ENCODE measurements around the gene KBTBD3. TPM values are rescaled to one million over a fixed set of nuclear protein-coding genes. Genes with fewer than 3 reads are reported as not detected.

KBTBD3 gene
- total RNA-seq, 1 experiment from 2014 or later = 8.8 TPM

DNA sequence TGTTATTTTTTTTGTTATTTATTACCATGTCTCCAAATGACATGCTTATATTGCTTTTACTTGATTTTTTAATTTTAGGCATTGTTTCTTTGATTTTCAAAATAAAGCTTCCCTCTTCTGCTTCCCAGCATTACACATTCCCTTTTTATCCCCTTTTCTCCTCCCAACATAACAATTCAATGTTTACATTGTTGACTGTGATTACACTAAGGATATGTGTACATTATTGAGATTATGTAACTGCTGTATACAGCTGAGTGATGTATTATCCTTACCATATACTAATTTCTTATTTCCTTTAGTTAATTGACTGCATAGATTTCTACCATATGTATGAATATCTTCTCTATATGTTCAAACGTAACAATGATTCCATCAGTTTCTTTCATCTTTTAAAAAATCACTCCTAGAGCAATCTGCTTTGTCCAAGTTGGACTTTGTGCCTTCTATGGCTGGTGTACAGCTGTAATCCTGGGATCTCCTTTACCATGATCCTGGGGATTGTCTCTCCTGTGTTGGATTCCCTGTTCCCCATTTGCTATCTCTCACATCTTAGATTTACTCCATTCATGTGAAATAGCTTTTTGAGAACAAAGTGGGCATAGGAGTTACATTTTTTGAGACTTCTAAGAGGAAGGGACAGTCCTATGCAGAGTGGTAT lies 21.9 kb upstream of the KBTBD3 start:
- H3K27ac ChIP-seq = no peak overlapping the region
- intact Hi-C loops (cut with micrococcal nuclease; ENCODE audit: unreplicated experiment) = no loop called here
- ChIA-PET POLR2A (ENCODE audit: unreplicated experiment) (no interaction called here), CTCF (no interaction called here)
- peaks cover 31% of the 10 kb centered on the region for H3K36me3 ChIP-seq (ENCODE audit: low read depth)
- no peaks in the 10 kb centered on the region for H3K9me3 ChIP-seq (ENCODE audit: insufficient read depth, low read depth)
- H3K9me2 ChIP-seq (ENCODE audit: insufficient read depth) = no peaks in the 10 kb centered on the region
- no peak overlapping the region for H2AFZ ChIP-seq
- H3K4me3 ChIP-seq = no peak overlapping the region
- 0 out of 2 replicates have a peak, but pooled peaks cover 3% of the 10 kb centered on the region for H4K20me1 ChIP-seq (ENCODE audit: insufficient read depth)
- no peaks in the 10 kb centered on the region for H3K4me1 ChIP-seq (replicated peaks; ENCODE audit: insufficient read depth)
- H3K79me2 ChIP-seq (ENCODE audit: low read depth) = no peaks in the 10 kb centered on the region
- BruUV-seq (replicated peaks) = no TSS peak
- TF ChIP-seq EZH2 (IDR thresholded peaks at IDR 0.05; ENCODE audit: low read depth) = no peak
- TF ChIP-seq, protein P1, sequence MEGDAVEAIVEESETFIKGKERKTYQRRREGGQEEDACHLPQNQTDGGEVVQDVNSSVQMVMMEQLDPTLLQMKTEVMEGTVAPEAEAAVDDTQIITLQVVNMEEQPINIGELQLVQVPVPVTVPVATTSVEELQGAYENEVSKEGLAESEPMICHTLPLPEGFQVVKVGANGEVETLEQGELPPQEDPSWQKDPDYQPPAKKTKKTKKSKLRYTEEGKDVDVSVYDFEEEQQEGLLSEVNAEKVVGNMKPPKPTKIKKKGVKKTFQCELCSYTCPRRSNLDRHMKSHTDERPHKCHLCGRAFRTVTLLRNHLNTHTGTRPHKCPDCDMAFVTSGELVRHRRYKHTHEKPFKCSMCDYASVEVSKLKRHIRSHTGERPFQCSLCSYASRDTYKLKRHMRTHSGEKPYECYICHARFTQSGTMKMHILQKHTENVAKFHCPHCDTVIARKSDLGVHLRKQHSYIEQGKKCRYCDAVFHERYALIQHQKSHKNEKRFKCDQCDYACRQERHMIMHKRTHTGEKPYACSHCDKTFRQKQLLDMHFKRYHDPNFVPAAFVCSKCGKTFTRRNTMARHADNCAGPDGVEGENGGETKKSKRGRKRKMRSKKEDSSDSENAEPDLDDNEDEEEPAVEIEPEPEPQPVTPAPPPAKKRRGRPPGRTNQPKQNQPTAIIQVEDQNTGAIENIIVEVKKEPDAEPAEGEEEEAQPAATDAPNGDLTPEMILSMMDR (conservative IDR thresholded peaks at IDR 0.05) = no peak
- H3F3A ChIP-seq (ENCODE audit: insufficient read depth, low read depth) = no peaks in the 10 kb centered on the region; the same call in 1 of the 2 replicates
- H3K27me3 ChIP-seq (ENCODE audit: insufficient read depth, low read depth) = no peaks in the 10 kb centered on the region
- no peak for DNase-seq
- H3K4me2 ChIP-seq = no peak overlapping the region

DNA sequence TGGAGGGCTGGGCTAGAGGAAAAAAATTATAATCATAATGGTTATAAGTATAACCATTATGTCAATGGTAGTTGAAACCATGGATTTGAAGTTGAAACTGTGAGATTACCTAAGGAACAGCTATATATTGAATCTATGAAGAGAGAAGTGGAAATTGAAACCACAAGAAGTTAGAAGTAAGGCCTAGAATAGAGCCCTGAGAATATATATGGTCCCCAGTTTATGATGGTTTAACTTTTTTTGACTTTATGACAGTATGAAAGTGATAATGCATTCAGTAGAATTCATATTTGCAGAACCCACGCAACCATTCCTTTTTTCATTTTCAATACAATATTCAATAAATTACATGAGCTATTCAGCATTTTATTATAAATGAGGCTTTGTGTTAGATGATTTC lies 15.3 kb upstream of the KBTBD3 start:
- no peak for DNase-seq
- Histone ChIP-seq H3K9me2 (ENCODE audit: insufficient read depth) (no peaks in the 10 kb centered on the region), H3K9me3 (ENCODE audit: insufficient read depth, low read depth) (no peaks in the 10 kb centered on the region), H3K4me1 (replicated peaks; ENCODE audit: insufficient read depth) (peaks cover 3% of the 10 kb centered on the region; the same call in 1 of the 2 replicates), H3K4me2 (no peak overlapping the region), H3K27ac (no peak overlapping the region), H3K27me3 (ENCODE audit: insufficient read depth, low read depth) (no peaks in the 10 kb centered on the region), H3F3A (ENCODE audit: insufficient read depth, low read depth) (no peaks in the 10 kb centered on the region; the same call in 1 of the 2 replicates), H3K79me2 (ENCODE audit: low read depth) (peaks cover 44% of the 10 kb centered on the region), H3K4me3 (no peak overlapping the region), H4K20me1 (ENCODE audit: insufficient read depth) (peaks cover 46% of the 10 kb centered on the region), H2AFZ (no peak overlapping the region), H3K36me3 (ENCODE audit: low read depth) (peaks cover 63% of the 10 kb centered on the region)
- intact Hi-C loops (cut with micrococcal nuclease; ENCODE audit: unreplicated experiment) = no loop called here
- CTCF ChIA-PET = interaction anchor here (0.6 kb wide), 1 partner anchor 8 kb away, joined by 3 read pairs; no protein-coding TSS in a partner anchor
- POLR2A ChIA-PET (ENCODE audit: unreplicated experiment) = interaction anchor here (0.6 kb wide), 1 partner anchor 15 kb away, joined by 5 read pairs; the partner anchor contains the start of gene KBTBD3
- TF ChIP-seq EZH2 (IDR thresholded peaks at IDR 0.05; ENCODE audit: low read depth) = no peak
- TF ChIP-seq, protein P1 (conservative IDR thresholded peaks at IDR 0.05) = no peak
- BruUV-seq (replicated peaks) = no TSS peak

DNA sequence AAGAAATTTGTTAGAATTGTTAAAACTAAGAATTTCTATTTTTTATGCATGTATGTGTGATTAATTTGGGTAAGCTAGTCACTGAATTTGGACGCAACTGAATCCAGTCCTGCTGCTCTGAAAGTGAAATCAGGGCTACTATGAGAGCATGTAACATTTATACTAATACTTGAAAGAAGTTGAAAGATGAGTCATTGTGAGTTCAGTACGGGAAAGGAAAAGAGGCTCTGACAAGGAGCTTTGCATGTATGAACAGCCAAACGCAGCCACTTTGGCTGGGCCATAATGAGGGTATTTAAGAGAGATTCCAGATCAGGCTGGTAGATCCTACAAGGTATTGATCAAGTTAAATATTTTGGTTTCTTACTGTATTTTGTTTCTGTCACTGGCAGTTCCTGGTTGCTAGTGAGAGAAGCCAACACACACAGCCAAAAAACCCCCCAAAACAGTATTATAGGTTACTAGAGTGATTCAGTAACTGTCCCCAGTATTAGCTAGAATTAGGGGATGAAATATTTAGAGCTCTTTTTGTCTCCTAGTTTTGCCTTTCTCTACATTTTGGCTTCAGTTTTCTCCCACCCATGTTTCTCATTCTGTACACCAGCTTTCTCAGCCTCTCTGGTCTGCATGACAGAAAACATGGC lies 14.5 kb upstream of the KBTBD3 start:
- Histone ChIP-seq H3K36me3 (ENCODE audit: low read depth) (peaks cover 58% of the 10 kb centered on the region), H3K4me2 (no peak overlapping the region), H3F3A (ENCODE audit: insufficient read depth, low read depth) (peaks cover 4% of the 10 kb centered on the region), H3K27ac (no peak overlapping the region), H3K79me2 (ENCODE audit: low read depth) (peaks cover 53% of the 10 kb centered on the region), H3K4me1 (replicated peaks; ENCODE audit: insufficient read depth) (peaks cover 4% of the 10 kb centered on the region; the same call in 1 of the 2 replicates), H3K9me2 (ENCODE audit: insufficient read depth) (no peaks in the 10 kb centered on the region), H2AFZ (no peak overlapping the region), H3K4me3 (no peak overlapping the region), H3K9me3 (ENCODE audit: insufficient read depth, low read depth) (no peaks in the 10 kb centered on the region), H3K27me3 (ENCODE audit: insufficient read depth, low read depth) (no peaks in the 10 kb centered on the region), H4K20me1 (ENCODE audit: insufficient read depth) (peaks cover 54% of the 10 kb centered on the region)
- CTCF ChIA-PET = interaction anchor here (0.6 kb wide), 2 partner anchors 9 to 17 kb away, joined by 3 to 7 read pairs; no protein-coding TSS in a partner anchor
- no TSS peak for BruUV-seq (replicated peaks)
- DNase-seq = no peak
- TF ChIP-seq EZH2 (IDR thresholded peaks at IDR 0.05; ENCODE audit: low read depth) = no peak
- TF ChIP-seq, protein P1 (conservative IDR thresholded peaks at IDR 0.05) = no peak
- POLR2A ChIA-PET (ENCODE audit: unreplicated experiment) = interaction anchor here (0.6 kb wide), 1 partner anchor 14 kb away, joined by 5 read pairs; the partner anchor contains the start of gene KBTBD3
- intact Hi-C loops (cut with micrococcal nuclease; ENCODE audit: unreplicated experiment) = no loop called here

Measured in PC-9 (cell line).